Hepatocyte (in vitro differentiated cells): ENCODE results near the gene TEX101.

ENCODE experiments used
- CTCF ChIP-seq: fragments of 200-600 bp; sonication (generic); IDR thresholded peaks from 2 replicates; pipeline ENCODE4 v1.5.1; 2016; ENCODE audit warnings: antibody characterized with exemption, mild to moderate bottlenecking; ENCODE audit not compliant: poor library complexity
- EZH2 ChIP-seq: fragments of 200-600 bp; sonication (generic); IDR thresholded peaks from 2 replicates; pipeline ENCODE4 v1.6.1; 2016; ENCODE audit warnings: antibody characterized with exemption, mild to moderate bottlenecking, borderline replicate concordance
- EZH2phosphoT487 ChIP-seq: fragments of 200-600 bp; sonication (generic); IDR thresholded peaks from one replicate; pipeline ENCODE4 v1.6.1; 2018; ENCODE audit warnings: antibody characterized with exemption, mild to moderate bottlenecking, low read depth, moderate library complexity; ENCODE audit not compliant: unreplicated experiment, severe bottlenecking

GRCh38 chr19:43447655-43448054 is 33.0 kb downstream of the TEX101 start:
- TF ChIP-seq EZH2 = no peak
- TF ChIP-seq CTCF = no peak
- no peak for TF ChIP-seq EZH2phosphoT487
